Measurements from ENCODE around the gene CHST12. TPM values are rescaled to one million over a fixed set of nuclear protein-coding genes. Genes with fewer than 3 reads are reported as not detected.
"Not testable (repeated sequence)": the region's sequence is repeated elsewhere in the genome, so short reads cannot be mapped to it uniquely, and the experiment has no call there.

The CHST12 gene
- total RNA-seq, 1 experiment from 2014 or later, result 19.3 TPM

GRCh38 chr7:2416650-2417049 lies 13.2 kb downstream of the CHST12 start:
- Mint-ChIP-seq H3K4me1 (peaks cover 17 to 36% of the 10 kb centered on the region in 2 experiments), H3K9me3 (peaks cover 0 to 3% of the 10 kb centered on the region in 2 experiments; a peak in 2 of 5 replicates), H3K27me3 (ENCODE audit: low read depth) (no peaks in the 10 kb centered on the region), H3K36me3 (ENCODE audit: insufficient read depth in 1 of 3, low read depth in 3 of 3) (peaks cover 3 to 14% (median 5%) of the 10 kb centered on the region in 3 experiments; a peak in 5 of 7 replicates), H3K4me3 (no peak overlapping the region), H3K27ac (peak overlapping the region in 2 of 3 experiments; percentile 59 to 81; a peak in 4 of 7 replicates)
- Histone ChIP-seq H4K91ac (ENCODE audit: insufficient read length, low read depth, low read length) (no peak overlapping the region), H2BK5ac (ENCODE audit: insufficient read length, low read length) (no peak overlapping the region), H2AFZ (ENCODE audit: low read length) (no peak overlapping the region), H2AK5ac (ENCODE audit: insufficient read length, low read length) (no peak overlapping the region), H4K8ac (replicated peaks; ENCODE audit: insufficient read length, low read depth, low read length) (no peak overlapping the region), H2BK20ac (ENCODE audit: low read depth, low read length, poor library complexity, severe bottlenecking) (no peak overlapping the region), H3K4me2 (ENCODE audit: insufficient read depth, insufficient read length, low read length) (no peak overlapping the region), H3K79me2 (ENCODE audit: insufficient read depth, low read length) (peaks cover 2% of the 10 kb centered on the region; the same call in 1 of the 2 replicates), H3K9me3 (ENCODE audit: control insufficient read depth, low read depth, low read length) (no peaks in the 10 kb centered on the region), H3K18ac (ENCODE audit: insufficient read length, low read depth, low read length) (no peak overlapping the region), H3K23ac (ENCODE audit: insufficient read length, low read depth, low read length) (no peak overlapping the region), H4K5ac (ENCODE audit: insufficient read length, low read depth, low read length) (no peak overlapping the region), H2BK12ac (ENCODE audit: insufficient read length, low read depth, low read length) (no peak overlapping the region), H4K20me1 (ENCODE audit: control insufficient read depth, insufficient read depth, insufficient read length) (peaks cover 2% of the 10 kb centered on the region), H3K14ac (ENCODE audit: insufficient read depth, low read length) (no peak overlapping the region), H3K4me1 (ENCODE audit: insufficient read depth, low read length) (0 out of 2 replicates have a peak, but pooled peaks cover 2% of the 10 kb centered on the region), H2BK120ac (ENCODE audit: low read depth, low read length, poor library complexity, severe bottlenecking) (no peak overlapping the region), H3K23me2 (ENCODE audit: insufficient read length, low read depth, low read length, poor library complexity, severe bottlenecking) (no peaks in the 10 kb centered on the region), H3K79me1 (ENCODE audit: insufficient read depth, low read depth, low read length, poor library complexity, severe bottlenecking) (no peaks in the 10 kb centered on the region), H3K4ac (ENCODE audit: low read depth, low read length) (no peak overlapping the region), H3K56ac (ENCODE audit: insufficient read length, low read depth, low read length) (no peak overlapping the region), H3T11ph (ENCODE audit: low read length) (no peak overlapping the region), H3K27me3 (ENCODE audit: insufficient read depth, low read length) (no peaks in the 10 kb centered on the region), H3K9ac (ENCODE audit: extremely low read depth, insufficient read length, low read length) (no peak overlapping the region), H3K27ac (ENCODE audit: insufficient read length, low read depth, low read length) (peak overlapping the region; percentile 24), H2BK15ac (ENCODE audit: low read depth, low read length) (no peak overlapping the region)
- WGBS (ENCODE audit: extremely low coverage, insufficient read length, low lambda C conversion rate), result no CpG with 5 or more reads among the region's 6 CpGs
- no peak for DNase-seq
- TF ChIP-seq, protein P1, sequence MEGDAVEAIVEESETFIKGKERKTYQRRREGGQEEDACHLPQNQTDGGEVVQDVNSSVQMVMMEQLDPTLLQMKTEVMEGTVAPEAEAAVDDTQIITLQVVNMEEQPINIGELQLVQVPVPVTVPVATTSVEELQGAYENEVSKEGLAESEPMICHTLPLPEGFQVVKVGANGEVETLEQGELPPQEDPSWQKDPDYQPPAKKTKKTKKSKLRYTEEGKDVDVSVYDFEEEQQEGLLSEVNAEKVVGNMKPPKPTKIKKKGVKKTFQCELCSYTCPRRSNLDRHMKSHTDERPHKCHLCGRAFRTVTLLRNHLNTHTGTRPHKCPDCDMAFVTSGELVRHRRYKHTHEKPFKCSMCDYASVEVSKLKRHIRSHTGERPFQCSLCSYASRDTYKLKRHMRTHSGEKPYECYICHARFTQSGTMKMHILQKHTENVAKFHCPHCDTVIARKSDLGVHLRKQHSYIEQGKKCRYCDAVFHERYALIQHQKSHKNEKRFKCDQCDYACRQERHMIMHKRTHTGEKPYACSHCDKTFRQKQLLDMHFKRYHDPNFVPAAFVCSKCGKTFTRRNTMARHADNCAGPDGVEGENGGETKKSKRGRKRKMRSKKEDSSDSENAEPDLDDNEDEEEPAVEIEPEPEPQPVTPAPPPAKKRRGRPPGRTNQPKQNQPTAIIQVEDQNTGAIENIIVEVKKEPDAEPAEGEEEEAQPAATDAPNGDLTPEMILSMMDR (conservative IDR thresholded peaks at IDR 0.05), result no peak

DNA sequence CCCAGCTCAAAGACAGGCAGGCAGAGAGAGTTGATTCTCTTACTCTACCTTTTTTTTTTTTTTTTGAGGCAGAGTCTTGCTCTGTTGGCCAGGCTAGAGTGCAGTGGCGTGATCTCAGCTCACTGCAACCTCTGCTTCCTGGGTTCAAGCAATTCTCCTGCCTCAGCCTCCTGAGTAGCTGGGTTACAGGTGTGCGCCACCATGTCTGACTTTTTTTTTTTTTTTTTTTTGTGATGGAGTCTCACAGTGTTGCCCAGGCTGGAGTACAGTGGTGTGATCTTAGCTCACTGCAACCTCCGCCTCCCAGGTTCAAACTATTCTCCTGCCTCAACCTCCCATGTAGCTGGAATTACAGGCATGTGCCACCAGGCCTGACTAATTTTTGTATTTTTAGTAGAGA lies 13.8 kb downstream of the CHST12 start:
- H3K79me2 ChIP-seq (ENCODE audit: insufficient read depth, low read length); H2AK5ac ChIP-seq (ENCODE audit: insufficient read length, low read length); H2AFZ ChIP-seq (ENCODE audit: low read length); H3K4me2 ChIP-seq (ENCODE audit: insufficient read depth, insufficient read length, low read length); H4K91ac ChIP-seq (ENCODE audit: insufficient read length, low read depth, low read length); H3K9me3 ChIP-seq (ENCODE audit: control insufficient read depth, low read depth, low read length); H4K20me1 ChIP-seq (ENCODE audit: control insufficient read depth, insufficient read depth, insufficient read length); H3K4me3 Mint-ChIP-seq; H3K9ac ChIP-seq (ENCODE audit: extremely low read depth, insufficient read length, low read length); H4K8ac ChIP-seq (replicated peaks; ENCODE audit: insufficient read length, low read depth, low read length); H3T11ph ChIP-seq (ENCODE audit: low read length); H3K56ac ChIP-seq (ENCODE audit: insufficient read length, low read depth, low read length); H2BK20ac ChIP-seq (ENCODE audit: low read depth, low read length, poor library complexity, severe bottlenecking); H2BK5ac ChIP-seq (ENCODE audit: insufficient read length, low read length); H2BK12ac ChIP-seq (ENCODE audit: insufficient read length, low read depth, low read length); H3K18ac ChIP-seq (ENCODE audit: insufficient read length, low read depth, low read length); H2BK120ac ChIP-seq (ENCODE audit: low read depth, low read length, poor library complexity, severe bottlenecking); H3K4ac ChIP-seq (ENCODE audit: low read depth, low read length); H3K14ac ChIP-seq (ENCODE audit: insufficient read depth, low read length); H3K27me3 ChIP-seq (ENCODE audit: insufficient read depth, low read length); H3K79me1 ChIP-seq (ENCODE audit: insufficient read depth, low read depth, low read length, poor library complexity, severe bottlenecking); H2BK15ac ChIP-seq (ENCODE audit: low read depth, low read length); H3K27me3 Mint-ChIP-seq (ENCODE audit: low read depth); H4K5ac ChIP-seq (ENCODE audit: insufficient read length, low read depth, low read length); DNase-seq; H3K9me3 Mint-ChIP-seq; H3K23me2 ChIP-seq (ENCODE audit: insufficient read length, low read depth, low read length, poor library complexity, severe bottlenecking); H3K4me1 ChIP-seq (ENCODE audit: insufficient read depth, low read length); H3K23ac ChIP-seq (ENCODE audit: insufficient read length, low read depth, low read length); H3K27ac ChIP-seq (ENCODE audit: insufficient read length, low read depth, low read length): not testable (repeated sequence)
- WGBS (ENCODE audit: extremely low coverage, insufficient read length, low lambda C conversion rate), result no CpG with 5 or more reads among the region's 3 CpGs
- H3K27ac Mint-ChIP-seq, result peak overlapping the region in 2 of 3 experiments; percentile 59 to 74; a peak in 2 of 7 replicates
- peaks cover 18 to 35% of the 10 kb centered on the region in 2 experiments for H3K4me1 Mint-ChIP-seq
- H3K36me3 Mint-ChIP-seq (ENCODE audit: insufficient read depth in 1 of 3, low read depth in 3 of 3), result peaks cover 3 to 14% (median 5%) of the 10 kb centered on the region in 3 experiments; a peak in 5 of 7 replicates

Measured in H9 (cell line).